Measurements from ENCODE around the gene PIK3CA. TPM values are rescaled to one million over a fixed set of nuclear protein-coding genes. Genes with fewer than 3 reads are reported as not detected.
A peak's percentile ranks its signal among the peaks of the same experiment; 100 is the strongest.
"Not testable (repeated sequence)": the region's sequence is repeated elsewhere in the genome, so short reads cannot be mapped to it uniquely, and the experiment has no call there.

Gene PIK3CA
- polyA plus RNA-seq, 3 donors: 22.9 to 24.7 (median 23.4) TPM

- DNase-seq: not testable (repeated sequence)
Observed at GRCh38 chr3:179259959-179260756, 112.0 kb downstream of the PIK3CA start.

- peak; percentile 63 for DNase-seq
Observed at GRCh38 chr3:179260949-179261765, 113.0 kb downstream of the PIK3CA start.

GRCh38 chr3:179263134-179263533 lies 115.0 kb downstream of the PIK3CA start:
- no peak for DNase-seq

- DNase-seq: no peak
Observed at GRCh38 chr3:179264449-179264848, 116.3 kb downstream of the PIK3CA start.

- DNase-seq: no peak
Observed at GRCh38 chr3:179265092-179265491, 116.9 kb downstream of the PIK3CA start.

GRCh38 chr3:179265875-179266274 lies 117.7 kb downstream of the PIK3CA start:
- DNase-seq: no peak

GRCh38 chr3:179266701-179267211 lies 118.6 kb downstream of the PIK3CA start:
- DNase-seq: no peak

- DNase-seq: no peak
Observed at GRCh38 chr3:179268400-179269051, 120.4 kb downstream of the PIK3CA start.

- no peak for DNase-seq
Observed at GRCh38 chr3:179269152-179269707, 121.1 kb downstream of the PIK3CA start.

GRCh38 chr3:179272385-179272784 lies 124.2 kb downstream of the PIK3CA start:
- DNase-seq: no peak

GRCh38 chr3:179274434-179274833 lies 126.3 kb downstream of the PIK3CA start:
- not testable (repeated sequence) for DNase-seq

GRCh38 chr3:179276001-179276400 lies 127.8 kb downstream of the PIK3CA start:
- DNase-seq: no peak

GRCh38 chr3:179276743-179277142 lies 128.6 kb downstream of the PIK3CA start:
- no peak for DNase-seq

- no peak for DNase-seq
Observed at GRCh38 chr3:179278151-179278550, 130.0 kb downstream of the PIK3CA start.

- no peak for DNase-seq
Observed at GRCh38 chr3:179278932-179279693, 131.0 kb downstream of the PIK3CA start.

GRCh38 chr3:179279837-179280236 lies 131.7 kb downstream of the PIK3CA start:
- no peak for DNase-seq

GRCh38 chr3:179281825-179282224 lies 133.7 kb downstream of the PIK3CA start:
- no peak for DNase-seq

- DNase-seq: no peak
Observed at GRCh38 chr3:179286331-179286730, 138.2 kb downstream of the PIK3CA start.

- no peak for DNase-seq
Observed at GRCh38 chr3:179288845-179289244, 140.7 kb downstream of the PIK3CA start.

- no peak for DNase-seq
Observed at GRCh38 chr3:179289295-179289694, 141.1 kb downstream of the PIK3CA start.
